GM21529 (cell line): ENCODE measurements around the gene PLPP4.
A peak's percentile ranks its signal among the peaks of the same experiment; 100 is the strongest.

ENCODE experiments used
- ATAC-seq: cut with Tn5 transposase; IDR thresholded peaks from one replicate; pipeline ENCODE4 v1.9.1; 2021; ENCODE audit not compliant: unreplicated experiment

Gene PLPP4

DNA sequence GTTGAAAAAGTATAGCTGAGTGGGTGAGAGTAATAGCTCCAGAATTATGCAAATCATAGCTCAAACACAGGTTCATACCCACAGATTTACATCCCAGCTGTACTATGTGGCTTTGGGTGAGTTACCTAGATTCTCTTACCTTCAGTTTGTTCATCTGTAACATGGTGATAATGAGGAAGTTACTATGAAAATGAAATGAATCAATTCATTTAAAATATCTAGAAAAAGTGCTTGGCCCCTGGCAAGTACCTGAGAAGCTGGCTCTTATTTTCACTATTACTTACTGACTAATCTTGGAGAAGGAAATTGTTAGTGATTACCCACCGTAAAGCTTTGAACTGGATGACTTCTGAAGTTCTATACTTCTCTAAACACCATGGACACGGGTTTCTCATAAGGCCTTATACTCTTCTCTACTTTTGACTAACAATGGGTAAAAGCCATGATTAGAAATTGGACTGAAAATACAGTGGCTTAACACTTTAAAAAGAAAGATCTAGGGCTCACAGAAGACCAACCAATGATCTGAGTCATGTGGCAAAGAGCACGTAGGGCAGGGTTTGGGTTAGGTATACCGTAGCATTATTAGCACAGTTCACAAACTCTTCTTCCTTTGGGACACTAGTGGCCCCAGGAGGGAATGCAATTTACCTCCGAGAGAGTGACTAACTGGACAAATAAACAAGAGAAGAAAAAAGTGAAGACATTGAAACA is 149.2 kb downstream of the PLPP4 start:
- ATAC-seq: peak; percentile 71

DNA sequence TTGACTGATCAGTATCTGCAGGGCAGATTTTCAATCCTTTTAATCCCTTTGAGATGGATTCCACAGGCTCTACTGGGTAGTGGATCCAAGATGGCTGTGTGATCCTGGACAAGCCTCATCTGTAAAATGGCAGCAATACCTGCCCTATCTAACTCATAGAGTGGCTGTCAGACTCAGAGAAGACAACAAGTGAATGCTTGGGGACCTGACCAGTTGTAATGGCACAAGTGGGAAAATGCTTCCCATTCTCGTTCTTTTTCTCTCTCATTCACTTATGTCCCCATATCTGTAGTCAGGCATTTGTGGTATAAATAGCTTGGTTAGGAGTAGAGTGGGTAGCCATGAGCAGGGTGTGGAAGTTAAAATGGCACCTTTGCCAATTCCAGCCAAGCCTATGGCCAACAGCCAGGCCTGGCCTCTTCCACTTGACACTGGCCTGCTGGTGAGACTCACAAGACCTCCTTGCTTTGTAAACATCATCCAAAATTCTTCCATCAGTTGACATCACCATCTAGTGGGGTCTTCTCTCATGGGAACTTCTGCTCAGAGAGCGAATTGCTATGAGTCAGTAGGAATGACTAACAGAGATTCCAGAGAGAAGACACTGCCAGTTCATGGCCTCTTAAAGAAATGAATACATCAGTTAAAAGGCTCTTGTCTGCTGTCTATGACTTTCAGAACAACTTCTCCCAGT is 150.1 kb downstream of the PLPP4 start:
- ATAC-seq: peak; percentile 11

DNA sequence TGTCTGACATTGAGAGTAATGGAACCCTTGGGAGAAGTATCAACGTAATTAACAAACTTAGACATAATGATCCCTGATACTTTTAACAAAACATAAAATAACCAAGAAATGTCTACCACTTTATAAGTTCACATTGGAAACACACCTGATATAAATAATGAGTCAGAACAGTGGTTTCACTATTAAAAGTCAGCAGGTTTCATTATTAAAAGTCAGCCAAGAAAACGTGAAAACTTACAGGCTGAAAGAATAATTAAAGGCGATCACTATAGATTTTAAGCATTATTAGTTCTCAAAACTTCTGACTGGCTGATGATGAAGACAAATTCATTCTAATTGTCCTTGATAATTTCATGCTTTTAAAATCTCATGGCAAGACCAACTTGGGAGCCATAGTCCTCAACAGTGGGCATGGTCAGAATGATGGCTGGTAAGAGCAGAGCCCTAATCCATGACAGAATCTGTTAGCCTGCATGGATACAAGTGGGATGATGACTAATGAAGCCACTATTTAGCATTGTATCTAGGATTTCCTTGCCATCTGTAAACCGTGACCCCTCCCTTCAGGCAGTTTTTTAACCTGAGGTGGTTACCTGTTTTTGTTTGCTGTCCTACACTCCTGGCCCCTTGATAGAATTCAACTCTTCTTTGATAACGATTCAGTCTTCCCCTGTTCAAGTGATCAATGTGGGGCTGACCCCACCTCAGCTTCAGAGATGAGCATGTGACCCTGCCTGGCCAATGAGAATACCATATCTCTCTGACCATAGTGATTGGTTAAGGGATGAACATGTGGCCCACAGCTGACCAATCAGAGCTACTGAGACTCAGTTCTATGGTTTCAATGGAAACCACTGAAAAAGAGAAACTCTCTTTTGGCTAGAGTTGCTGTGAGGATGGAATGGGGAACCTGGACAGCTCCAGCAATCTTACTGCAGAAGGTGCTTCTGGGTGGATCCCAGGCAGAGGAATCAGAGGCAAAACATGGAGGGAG is 151.0 kb downstream of the PLPP4 start:
- peak; percentile 40 for ATAC-seq

DNA sequence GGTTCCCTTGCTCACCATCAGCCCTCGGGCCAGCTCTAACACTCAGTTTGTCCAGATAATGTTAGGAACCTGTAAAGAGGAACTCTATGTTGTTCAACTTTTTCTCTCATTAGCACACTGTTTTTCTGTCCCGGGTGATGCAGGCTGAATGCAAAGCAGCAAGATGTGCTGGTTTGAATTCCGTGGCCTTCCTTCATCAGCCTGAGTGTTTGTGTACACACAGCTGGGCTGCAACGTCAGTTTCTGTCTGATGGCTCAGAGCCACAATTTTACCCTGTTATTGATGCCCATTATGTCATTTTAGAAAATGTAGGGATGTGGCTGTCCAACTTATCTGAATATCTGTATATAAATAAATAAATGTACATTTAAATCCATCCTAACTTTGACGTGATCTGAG is 152.0 kb downstream of the PLPP4 start:
- ATAC-seq: no peak

DNA sequence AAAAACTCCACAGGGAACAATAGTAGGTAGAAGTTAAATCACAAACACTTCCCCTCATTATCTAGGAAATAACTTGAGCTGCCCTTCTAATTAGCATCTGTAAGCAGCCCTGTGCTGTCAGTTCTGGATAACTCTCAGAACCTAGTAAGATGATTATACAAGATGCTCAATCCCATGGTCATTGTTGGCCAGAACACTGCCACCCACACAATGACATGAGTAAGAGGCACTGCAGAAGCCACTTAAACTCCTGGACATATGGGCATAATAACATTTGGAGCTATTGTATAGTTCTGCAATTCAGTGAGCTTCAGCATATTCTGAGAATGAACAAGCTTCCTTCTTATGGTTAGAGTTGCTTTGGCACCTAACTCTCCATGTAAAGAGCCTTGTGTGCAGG is 153.8 kb downstream of the PLPP4 start:
- ATAC-seq: no peak

DNA sequence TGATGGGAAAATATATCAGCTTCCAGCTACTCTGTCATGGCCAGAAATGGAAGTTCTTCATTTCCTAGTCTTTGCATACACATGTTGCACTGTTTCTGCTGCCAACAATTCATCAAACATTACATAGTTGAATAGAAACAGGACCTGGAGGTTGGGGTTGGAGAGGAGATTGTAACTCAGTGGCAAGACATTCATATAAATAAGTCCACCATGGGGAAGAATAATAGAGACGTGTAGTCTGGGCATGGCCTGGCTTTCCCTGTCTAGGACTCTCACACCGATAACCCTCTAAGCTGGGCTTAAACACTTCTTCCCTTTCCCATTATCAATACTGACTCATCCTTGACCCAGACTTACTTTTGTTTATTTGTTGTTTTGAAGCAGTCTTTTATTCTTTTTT is 155.7 kb downstream of the PLPP4 start:
- ATAC-seq: no peak

DNA sequence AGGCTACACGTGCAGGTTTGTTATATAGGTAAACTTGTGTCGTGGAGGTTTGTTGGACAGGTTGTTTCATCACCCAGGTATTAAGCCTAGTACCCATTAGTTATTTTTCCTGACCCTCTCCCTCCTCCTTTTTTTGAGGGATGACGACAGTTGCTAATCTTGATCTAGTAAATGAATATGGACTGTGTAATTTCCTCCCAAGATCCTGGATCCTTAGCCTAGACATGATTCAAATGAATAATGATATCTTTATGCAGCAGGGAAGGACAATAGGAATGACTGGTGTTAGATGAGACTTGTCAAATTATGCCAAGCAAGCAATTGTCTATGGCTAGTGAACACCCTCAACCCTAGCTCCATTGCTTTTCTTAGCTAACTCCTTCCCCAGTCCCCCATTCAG is 156.2 kb downstream of the PLPP4 start:
- no peak for ATAC-seq

DNA sequence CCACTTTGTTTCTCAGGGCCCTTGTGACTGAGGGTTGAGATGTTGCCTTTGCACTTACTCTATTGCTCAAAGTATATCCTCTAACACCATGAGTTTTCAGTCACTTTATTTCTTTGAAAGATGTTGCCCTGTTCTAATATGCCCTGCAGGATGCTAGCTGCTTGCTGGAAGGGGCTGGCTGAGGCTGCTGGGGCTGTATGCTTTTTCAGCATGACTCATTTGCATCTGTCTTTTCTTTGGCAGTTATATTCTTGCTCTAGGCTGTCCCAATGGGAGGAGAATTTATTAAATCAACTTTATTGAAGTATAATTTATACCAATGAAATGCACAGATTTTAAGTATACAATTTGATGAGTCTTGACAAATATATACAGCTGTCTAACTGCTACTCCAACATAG is 157.7 kb downstream of the PLPP4 start:
- ATAC-seq: no peak

DNA sequence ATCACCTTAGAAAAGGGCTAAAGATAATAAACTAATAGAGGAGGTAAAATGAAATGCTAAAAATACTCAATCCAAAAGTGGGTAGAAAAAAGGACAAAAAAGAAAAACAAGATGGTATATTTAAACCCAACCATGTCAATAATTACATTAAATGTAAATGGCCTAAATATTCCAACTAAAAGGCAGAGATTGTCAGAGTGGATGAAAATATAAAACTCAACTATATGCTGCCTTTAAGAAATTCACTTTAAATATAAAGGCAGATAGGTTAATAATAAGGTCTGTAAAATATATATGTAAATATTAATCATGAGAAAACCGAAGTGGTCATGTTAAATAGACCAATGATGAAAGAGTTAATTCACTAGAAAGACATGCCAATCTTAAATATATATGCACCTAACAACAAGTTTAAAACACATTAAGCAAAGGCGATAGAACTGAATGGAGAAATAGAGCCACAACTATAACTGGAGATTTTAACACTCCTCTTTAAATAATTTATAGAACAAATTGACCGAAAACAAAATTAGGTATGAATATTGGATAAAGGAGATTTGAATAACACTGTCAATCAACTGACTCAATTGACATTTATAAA is 159.4 kb downstream of the PLPP4 start:
- no peak for ATAC-seq

DNA sequence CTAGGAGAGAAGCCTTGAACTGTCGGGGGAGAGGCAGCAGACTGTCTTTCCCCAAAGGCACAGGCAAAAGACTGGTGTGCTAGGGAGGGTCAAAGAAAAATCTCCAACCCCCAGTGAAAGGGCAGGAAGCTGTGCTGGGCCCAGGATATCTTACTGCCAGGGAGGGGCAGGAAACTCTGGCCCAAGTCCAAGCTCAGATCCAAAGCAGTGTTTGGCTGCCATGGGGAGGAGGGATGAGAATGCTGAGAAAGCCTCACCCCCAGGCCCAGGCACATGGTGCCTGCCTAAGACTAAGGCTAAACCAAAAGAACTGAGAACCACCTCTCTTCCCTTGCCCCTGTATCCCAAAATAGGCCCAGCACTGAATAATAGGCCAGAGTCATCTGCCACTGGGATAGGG is 171.2 kb downstream of the PLPP4 start:
- ATAC-seq: no peak

DNA sequence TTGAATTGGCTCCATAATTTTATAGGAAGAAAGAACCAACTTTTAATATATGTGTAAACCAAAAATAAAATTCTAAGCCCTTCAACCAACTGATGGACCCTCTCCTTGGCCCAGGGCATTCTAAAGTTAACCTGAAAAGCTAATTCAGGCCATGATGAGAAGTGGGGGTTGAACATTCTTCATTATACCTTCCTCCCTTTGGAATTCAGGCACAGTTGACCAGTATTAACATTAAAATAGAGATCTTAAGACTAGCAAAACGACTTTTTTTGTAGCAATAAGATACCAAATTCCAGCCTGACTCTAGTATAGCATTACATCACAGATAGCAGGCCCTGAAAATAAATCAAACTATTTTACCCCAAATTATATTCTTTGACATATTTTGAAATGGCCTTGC is 173.2 kb downstream of the PLPP4 start:
- no peak for ATAC-seq

DNA sequence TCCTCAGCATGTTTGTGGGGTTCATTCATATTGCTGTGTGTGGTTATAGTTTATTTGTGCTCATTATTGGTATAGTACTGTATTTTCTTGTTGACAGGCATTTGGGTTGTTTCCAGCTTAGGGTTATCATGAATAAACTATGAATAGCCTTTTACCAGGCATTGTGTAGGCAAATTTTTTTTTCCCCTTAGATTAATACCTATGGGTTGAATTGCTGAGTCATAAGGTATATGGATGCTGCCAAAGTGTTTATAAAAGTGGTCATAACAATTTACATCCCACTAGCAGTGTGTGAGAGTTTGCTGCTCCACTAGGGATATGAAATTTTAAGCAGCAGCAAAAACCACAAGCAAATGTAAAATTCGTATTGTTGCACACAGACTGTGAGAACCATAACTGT is 175.0 kb downstream of the PLPP4 start:
- no peak for ATAC-seq

DNA sequence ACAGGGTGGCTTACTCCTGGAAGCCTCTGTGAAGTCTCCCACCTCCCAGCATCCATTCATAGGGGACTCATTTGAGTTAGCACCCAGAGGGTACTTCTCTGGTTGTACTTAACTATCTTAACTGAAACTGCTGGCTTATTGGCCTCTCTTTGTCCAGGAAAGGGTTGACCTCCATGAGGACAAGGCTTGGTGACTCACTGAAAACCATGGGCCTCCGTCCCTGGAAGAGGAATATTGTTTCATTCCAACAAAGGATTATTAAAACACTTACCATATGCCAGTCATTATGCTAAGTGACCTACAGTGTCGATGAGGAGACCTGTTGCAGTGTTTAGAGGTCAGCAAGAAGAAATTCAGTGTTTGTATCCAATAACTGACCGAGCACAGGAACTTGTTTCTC is 175.9 kb downstream of the PLPP4 start:
- ATAC-seq: no peak

DNA sequence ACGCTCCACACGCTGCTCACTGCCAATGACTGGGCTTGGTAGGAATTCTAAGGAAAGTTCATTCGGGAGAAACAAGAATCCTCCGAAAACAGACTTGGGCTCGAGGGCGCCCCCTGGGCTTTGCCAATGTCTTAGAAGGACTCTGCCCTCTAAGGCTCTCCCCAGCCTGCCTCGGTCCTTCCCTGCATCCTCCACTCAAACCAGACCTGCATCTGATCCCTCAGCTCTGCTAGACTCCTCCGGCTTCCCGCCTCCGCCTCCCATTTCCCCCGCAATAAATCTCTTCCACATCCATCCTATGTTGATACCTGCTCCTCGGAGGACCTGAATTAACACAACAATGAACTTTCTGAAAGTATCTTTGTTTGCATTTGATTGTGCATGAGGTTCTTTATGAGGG is 177.6 kb downstream of the PLPP4 start:
- no peak for ATAC-seq
